Middle frontal gyrus (tissue), 1 donor: ENCODE measurements around the gene NBPF4.
"Not testable (repeated sequence)": the region's sequence is repeated elsewhere in the genome, so short reads cannot be mapped to it uniquely, and the experiment has no call there.

Experiments used
- DNase-seq: peaks from one replicate; pipeline ENCODE4 v3.0.0-alpha.2; 2015; ENCODE audit warnings: low spot score; ENCODE audit errors: extremely low spot score

The NBPF4 gene

DNA sequence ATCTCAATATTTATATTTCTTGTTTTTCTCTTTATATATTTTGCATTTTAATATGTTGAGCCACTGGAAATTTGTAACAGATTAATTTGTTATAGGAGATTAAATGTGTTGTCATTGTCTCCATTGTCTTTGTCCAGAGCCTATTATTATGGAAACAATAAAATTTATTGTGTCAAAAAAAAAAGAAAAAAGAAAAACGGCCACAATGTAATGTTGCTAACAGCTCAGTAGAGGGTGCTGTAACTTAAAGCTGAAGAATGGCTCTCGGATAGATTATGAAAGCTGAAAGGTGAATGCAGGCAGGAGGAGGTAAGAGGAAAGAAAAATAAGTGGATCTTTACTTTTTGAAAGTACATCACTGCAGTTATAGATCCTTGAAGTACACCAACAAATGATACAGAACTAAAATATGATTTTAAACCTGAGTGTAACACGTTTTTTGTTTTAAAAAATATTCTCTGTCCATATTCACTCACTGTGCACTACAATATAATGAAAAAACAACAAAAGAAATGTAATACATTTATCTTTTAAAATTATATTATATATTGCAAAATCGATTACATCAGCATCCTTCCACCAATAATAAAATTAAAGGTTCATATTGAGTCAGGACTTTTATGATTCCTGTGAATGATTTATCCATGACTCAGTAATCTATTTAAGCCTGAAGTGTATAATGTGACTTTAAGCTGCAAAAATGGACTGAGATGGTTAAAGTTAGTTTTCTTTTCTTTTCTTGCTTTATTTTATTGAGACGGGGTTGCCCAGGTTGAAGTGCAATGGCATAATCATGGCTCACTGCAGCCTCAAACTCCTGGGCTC, 29.0 kb downstream of the NBPF4 start:
- not testable (repeated sequence) for DNase-seq

DNA sequence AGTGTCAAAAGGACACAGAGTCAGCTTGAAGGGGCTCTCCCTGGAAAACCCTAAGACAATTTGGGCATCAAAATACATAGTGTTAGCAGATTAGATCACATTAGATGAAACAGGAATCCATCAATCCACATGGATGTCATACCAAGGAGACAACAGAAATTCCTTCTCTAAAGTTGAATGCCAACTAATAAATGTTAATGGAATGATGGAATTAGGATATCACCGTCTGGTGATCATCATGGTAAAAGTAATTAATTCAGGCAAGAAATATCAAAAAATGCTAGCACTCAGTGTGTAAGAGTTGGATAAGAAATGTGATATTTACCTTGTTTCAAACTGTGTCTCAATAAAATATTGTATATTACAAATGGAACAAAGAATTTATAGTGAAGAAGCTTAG, 32.9 kb downstream of the NBPF4 start:
- no peak for DNase-seq

DNA sequence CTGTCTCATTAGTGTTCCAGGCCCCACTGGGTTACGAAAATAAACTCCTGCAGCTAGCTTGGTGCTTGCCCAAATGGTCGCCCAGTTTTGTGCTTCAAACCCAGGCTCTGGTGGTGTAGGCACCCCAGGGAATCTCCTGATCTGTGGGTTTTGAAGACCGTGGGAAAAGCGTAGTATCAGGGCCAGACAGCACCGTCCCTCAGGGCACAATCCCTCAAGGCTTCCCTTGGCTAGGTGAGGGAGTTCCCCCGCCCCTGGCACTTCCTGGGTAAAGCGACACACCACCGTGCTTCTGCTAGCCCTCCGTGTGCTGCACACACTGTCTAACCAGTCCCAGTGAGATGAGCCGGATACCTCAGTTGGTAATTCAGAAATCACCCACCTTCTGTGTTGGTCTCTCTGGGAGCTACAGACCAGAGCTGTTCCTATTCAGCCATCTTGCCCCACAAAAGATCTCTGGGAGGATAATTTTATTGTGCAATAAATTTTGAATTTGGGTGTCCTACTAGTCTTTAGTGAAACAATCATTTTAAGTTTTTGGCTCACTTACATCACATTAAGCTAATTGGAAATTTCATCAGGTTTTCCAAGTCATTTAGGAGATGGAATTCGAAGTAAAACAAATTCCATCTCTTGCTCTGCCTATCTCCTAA, 34.3 kb downstream of the NBPF4 start:
- no peak for DNase-seq

DNA sequence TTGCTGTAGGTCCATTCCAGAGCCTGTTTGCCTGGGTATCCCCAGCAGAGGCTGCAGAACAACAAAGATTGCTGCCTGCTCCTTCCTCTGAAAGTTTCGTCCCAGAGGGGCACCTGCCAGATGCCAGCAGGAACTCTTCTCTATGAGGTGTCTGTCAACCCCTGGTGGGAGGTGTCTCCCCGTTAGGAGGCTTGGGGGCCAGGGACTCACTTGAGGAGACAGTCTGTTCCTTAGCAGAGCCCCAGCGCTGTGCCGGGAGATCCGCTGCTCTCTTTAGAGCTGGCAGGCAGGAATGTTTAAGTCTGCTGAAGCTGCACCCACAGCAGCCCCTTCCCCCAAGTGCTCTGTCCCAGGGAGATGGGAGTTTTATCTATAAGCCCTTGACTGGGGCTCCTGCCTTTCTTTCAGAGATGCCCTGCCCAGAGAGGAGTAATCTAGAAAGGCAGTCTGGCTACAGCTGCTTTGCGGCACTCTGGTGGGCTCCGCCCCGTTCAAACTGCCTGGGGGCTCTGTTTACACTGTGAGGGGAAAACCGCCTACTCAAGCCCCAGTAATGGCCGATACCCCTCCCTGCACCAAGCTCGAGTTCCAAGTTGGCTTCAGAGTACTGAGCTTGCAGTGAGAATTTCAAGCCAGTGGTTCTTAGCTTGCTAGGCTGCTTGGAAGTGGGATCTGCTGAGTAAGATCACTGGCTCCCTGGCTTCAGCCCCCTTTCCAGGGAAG, 35.0 kb downstream of the NBPF4 start:
- no peak for DNase-seq

DNA sequence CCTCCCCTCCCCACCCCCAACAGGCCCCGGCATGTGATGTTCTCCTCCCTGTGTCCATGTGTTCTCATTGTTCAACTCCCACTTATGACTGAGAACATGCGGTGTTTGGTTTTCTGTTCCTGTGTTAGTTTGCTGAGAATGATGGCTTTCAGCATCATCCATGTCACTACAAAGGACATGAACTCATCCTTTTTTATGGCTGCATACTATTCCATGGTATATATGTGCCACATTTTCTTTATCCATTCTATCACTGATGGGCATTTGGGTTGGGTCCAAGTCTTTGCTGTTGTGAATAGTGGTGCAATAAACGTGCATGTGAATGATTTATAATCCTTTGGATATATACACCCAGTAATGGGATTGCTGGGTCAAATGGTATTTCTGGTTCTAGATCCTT, 40.3 kb downstream of the NBPF4 start:
- DNase-seq: not testable (repeated sequence)

DNA sequence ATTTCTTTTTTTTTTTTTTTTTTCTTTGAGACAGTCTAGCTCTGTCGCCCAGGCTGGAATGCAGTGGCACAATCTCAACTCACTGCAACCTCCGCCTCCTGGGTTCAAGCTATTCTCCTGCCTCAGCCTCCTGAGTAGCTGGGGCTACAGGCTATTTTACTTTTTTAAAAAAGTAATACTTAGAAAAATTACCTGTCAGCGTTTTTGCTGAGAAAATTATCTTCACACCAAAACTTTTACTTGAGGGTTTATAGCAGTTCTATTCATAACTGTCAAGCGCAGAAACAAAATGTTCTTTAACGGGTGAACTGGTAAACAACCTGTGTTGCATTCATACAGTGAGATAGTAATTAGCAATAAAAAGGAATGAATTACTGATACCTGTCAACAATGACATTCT, 42.2 kb downstream of the NBPF4 start:
- no peak for DNase-seq

DNA sequence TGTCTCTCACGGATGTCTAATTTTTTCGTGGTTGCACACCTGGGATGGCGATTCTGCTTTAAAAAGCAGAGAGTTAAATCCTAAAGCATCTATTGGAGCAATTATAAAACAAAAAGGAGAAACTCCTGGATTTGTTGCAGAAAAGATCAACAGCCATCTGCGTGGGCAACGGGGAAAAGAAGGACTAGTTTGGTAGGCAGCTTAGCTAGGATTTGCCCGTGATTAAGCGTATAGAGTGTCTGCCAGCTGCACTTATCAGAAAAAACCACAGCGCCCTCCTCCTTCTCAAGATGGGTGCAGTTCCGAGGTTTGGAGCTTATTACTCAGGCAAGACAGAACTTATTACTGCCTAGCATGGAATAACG, 43.2 kb downstream of the NBPF4 start:
- DNase-seq: peak; percentile 23

DNA sequence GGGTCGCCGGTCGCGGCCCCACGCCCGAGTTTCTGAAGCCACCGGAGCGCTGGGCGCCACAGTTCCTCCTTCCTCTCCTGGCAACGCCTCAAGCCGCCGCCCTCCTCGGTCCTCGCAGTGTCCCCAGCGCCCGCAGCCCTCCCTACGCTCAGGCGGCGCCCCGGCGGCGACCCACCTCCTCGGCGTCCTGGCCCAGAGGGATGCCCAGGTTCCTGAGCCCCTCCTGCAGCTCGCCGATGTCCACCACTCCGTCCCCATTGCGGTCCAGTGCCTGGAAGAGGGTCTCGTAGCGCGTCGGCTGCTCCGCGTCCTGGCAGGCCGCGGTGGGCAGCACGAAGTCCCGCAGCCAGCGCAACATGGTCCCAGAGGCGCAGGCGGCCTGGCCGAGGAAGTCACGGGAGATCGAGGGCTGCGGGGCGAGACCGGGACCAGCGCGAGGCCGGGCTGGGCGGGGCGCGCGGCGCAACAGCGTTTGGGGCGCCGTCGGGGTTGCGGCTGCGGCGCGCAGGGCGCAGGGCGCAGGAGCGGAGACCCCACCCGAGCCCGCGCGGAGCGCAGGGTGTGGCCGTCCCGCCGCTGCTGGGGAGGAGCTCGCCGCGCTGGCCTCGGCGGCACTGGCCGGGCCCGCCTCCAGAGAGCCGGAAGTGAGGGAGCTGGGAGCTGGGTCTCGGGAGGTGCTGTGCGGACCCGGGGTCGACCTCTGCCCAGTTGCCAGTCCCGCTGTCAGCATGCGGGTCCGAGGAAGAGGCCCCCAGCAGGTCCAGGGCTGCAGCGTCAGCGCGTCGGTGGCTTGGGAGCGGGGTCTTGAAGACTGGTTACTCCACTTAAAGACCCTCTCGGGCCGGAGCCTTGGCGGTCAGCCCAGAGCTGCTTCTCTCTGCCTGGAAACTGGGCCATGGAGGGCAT, 43.8 kb downstream of the NBPF4 start, which contains the start of gene SLC25A24:
Gene SLC25A24 (minus strand): TSS at position 563 of the 906 bp plus-strand sequence. CDS start 205 bp downstream, at position 358.
- no peak for DNase-seq

DNA sequence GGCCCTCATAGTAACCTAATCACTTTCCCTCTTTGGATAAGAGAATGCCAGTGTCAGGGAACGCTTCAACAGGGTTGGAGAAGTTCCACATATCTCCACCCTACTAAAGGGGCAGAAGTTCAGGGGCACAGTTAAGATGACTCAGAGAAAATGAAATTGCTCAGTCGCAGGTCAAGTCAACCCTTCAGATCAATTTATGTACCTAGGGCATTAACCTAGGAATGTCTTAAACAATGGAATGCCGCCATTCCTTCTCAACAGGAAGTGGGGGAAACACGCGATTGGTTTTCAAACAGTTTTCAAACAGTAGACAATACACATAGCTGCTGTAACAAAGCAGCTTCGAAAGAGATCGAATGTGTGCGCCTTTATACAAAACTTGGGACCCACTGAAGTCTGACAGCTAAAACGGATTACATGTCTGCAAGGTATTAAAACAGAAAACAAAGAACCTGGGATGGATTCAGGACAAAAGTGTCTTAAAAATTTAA, 44.6 kb downstream of the NBPF4 start:
- no peak for DNase-seq

DNA sequence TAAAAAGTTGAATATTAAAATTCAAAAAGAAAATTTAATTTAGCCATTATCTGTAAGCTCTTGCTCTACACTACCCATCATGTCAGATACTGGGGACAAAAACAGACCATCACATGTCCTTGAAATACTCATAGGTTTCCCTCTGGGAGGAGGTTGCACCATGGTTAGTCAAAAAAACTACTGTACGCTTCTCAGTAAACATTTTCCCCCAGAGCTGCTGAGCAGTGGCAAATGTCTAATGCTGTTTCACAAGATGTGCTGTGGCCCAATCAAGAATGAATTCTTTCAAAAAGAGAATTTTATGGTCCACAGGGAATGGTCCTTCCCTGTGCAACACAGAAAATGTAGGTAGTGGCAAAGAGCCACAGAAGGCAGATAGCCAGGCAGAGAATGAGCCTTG, 49.8 kb downstream of the NBPF4 start:
- no peak for DNase-seq

DNA sequence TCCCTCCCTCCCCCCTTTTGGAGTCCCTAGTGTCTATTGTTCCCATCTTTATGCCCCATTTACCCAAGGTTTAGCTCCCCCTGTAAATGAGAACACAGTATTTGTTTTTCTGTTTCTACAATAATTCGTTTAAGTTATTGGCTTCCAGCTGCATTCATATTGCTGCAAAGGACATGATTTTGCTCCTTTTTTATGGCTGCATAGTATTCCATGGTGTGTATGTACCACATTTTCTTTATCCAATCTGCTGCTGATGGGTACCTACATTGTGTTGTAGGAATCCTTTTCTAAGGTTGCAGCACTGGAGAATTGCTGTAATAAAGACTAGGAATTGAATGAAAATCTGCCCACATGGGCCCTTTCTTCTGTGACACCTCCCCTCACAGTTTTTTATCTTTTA, 50.5 kb downstream of the NBPF4 start:
- no peak for DNase-seq

DNA sequence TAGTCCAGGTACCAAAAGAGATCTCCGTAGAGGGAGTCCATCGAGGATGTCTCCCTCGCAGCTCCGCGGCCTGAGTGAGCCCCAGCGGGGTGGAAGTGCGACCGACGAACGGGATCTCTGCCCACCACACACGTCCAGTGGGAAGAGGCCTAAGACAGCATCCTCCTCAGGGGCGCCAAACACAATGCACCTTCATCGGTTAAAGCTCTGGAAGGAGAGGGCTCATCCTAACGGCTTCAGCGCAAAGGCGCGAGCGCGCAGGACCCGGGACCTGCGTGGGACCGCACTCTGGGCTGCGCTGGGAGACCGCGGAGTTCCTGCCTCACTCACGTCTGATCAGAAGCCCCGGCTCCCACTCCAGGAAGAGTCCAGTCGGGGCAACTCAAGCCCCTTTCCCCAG, 51.3 kb downstream of the NBPF4 start:
- DNase-seq: no peak

DNA sequence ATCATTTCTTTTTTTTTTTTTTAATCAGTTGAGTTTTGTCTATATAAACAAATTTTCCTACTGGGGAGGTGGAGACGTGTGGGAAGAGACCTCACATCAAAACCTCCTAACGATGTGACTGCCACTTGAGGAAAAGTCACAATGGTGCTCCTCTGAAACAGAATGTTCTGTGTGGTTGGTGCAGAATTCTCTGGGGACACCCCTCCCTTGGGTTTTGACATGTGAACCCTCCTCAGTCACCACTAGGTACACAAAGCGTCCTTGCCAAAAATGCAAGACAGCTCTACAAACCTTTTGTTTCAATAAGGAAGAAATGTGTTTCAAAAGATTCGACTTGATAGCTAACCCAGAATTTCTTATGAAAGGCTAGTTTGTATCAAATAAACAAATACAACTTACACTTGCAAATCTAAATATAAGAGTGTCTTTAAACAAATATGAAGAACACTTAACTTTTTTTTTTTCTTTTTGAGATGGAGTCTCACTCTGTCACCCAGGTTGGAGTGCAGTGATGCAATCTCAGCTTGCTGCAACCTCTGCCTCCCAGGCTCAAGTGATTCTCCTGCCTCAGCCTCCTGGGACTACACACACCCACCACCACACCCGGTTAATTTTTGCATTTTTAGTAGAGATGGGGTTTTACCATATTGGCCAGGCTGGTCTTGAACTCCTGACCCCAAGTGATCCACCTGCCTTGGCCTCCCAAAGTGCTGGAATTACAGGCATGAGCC, 53.0 kb downstream of the NBPF4 start:
- DNase-seq: no peak

DNA sequence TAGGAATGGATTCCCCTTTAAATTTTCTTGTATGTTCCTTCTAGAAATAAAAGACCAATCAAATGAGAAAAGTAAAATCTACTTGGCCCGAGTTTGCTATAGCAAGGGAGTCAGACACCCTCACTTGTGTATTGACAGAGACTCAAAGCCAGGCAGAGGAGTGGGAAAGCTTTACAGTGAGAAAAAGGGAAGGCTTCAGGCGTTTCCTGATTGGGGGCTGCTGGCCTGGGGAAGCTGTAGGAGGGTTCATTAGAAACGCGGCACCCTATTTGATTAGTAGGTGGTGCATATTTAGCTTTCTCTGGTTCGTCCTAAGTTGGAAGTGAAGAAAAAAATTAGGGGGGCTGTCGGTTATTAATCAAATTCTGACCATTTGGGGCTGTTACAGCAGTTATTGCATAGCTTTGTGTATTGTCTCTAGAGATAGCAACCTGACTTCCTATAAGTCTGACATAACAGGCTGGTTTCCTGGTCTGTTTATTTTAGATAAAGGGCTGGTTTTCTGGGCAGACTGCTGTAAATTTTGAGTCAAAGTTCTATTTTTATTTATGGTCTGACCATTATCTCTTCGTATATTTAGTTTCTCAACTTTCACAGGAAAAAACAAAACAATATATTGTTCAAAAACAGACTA, 53.8 kb downstream of the NBPF4 start:
- DNase-seq: no peak

DNA sequence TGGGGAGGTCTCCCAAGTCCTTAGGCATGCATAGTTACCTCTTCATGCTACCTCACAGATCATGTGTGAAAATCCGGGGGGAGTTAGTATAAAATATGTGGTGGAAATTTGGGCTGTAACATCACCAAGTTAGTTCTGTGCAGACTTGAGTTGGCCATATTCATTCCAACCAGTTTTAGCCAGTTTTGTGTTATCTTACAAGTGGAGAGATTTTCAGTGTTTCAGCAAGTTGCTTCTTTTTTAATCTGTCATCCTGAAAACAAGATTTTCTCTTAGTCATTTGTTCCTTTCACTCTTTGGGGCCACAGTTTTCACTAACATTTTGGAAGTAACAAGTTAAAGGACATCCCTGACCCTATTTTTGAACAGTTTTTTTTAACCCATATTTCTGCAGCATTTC, 55.1 kb downstream of the NBPF4 start:
- no peak for DNase-seq

DNA sequence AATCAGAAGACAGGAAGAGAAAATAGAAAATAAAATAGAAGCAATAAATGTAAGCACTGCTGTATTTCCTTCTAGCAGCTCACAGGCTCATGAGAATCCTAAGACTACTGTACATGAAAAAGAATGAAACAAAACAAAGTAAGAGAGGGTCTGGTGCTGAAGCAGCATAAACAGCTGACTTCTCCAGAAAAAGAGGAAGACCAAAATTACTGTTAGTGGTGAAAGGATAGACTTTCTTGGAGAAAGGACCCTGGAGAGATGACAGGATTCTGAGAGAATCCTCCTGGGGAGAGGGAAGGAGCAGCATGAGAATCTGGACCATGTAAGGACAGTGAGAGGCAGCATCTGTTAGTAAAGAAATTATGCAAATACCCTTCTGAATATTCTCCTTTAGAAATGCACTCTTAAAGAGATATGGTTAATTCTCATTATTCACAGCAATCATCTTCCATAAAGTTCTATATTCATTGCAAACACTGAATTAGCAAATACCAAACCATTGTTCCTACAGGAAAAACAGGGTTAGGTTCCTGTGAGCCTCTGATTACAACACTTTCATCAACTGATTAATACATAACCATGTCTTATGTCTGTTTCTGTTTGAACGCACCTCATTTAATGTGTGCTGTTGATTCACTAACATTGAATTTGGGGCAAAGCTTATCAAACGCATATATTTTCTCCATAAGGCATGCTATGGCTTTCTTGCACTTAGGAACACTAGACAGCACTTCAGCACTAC, 60.7 kb downstream of the NBPF4 start:
- no peak for DNase-seq

DNA sequence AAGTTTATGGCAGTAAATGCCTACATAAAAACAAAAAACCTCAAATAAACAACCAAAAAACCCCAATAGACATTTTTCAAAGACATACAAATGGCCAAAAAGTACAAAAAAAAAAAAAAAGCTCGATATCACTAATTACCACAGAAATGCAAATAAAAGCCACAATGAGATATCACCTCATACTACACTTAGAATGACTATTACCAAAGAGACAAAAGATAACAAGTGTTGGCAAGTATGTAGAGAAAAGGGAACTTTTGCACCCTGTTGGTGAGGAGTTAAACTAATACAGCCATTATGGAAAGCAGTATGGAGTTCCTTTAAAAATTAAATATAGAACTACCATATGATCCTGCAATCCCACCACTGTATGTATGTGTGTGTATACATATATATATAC, 64.9 kb downstream of the NBPF4 start:
- DNase-seq: no peak
